Forelimb muscle (tissue), 1 donor: ENCODE data around the gene SPAG9. TPM values are rescaled to one million over a fixed set of nuclear protein-coding genes. Genes with fewer than 3 reads are reported as not detected.

Experiments used
- DNase-seq: peaks from one replicate; pipeline ENCODE4 v3.0.0-alpha.2; 2013; ENCODE audit warnings: low read depth
- polyA plus RNA-seq: library from polyadenylated mRNA; unstranded; fragments of 120-200 nt; gene quantifications from one replicate; pipeline ENCODE4 v1.2.1, GENCODE V29; 2013; ENCODE audit not compliant: insufficient read length

Gene SPAG9
- polyA plus RNA-seq, result 71.8 TPM

- DNase-seq, result peak; percentile 75
Observed at GRCh38 chr17:51120739-51121619, at the start of gene SPAG9. Gene SPAG9, minus strand, starts transcription at chr17:51120868. Its CDS starts 212 bp downstream, at chr17:51120656.

GRCh38 chr17:51169340-51169739 is 48.7 kb upstream of the SPAG9 start:
- no peak for DNase-seq

GRCh38 chr17:51166987-51167931 is 46.6 kb upstream of the SPAG9 start:
- DNase-seq, result no peak

GRCh38 chr17:51166198-51166986 is 45.7 kb upstream of the SPAG9 start, which contains the start of gene NME2:
Gene NME2, plus strand, starts transcription at chr17:51166411. Its CDS starts 420 bp downstream, at chr17:51166831.
- peak; percentile 49 for DNase-seq

- DNase-seq, result no peak
Observed at GRCh38 chr17:51165680-51166197, 45.1 kb upstream of the SPAG9 start.

- no peak for DNase-seq
Observed at GRCh38 chr17:51164911-51165679, 44.4 kb upstream of the SPAG9 start.

GRCh38 chr17:51161541-51161940 is 40.9 kb upstream of the SPAG9 start:
- DNase-seq, result no peak

GRCh38 chr17:51159604-51160003 is 38.9 kb upstream of the SPAG9 start:
- no peak for DNase-seq

GRCh38 chr17:51155416-51155815 is 34.7 kb upstream of the SPAG9 start:
- DNase-seq, result no peak

GRCh38 chr17:51154176-51154575 is 33.5 kb upstream of the SPAG9 start:
- no peak for DNase-seq

GRCh38 chr17:51153210-51154072 is 32.8 kb upstream of the SPAG9 start, which contains the start of gene NME1:
Gene NME1, plus strand, starts transcription at chr17:51153559. Its CDS starts 2,096 bp downstream, at chr17:51155655.
- DNase-seq, result peak; percentile 98

- peak; percentile 25 for DNase-seq
Observed at GRCh38 chr17:51152766-51153209, 32.1 kb upstream of the SPAG9 start.

GRCh38 chr17:51150932-51151331 is 30.3 kb upstream of the SPAG9 start:
- DNase-seq, result no peak

GRCh38 chr17:51149163-51149562 is 28.5 kb upstream of the SPAG9 start:
- no peak for DNase-seq

- DNase-seq, result no peak
Observed at GRCh38 chr17:51147650-51148049, 27.0 kb upstream of the SPAG9 start.

- no peak for DNase-seq
Observed at GRCh38 chr17:51144266-51145022, 23.8 kb upstream of the SPAG9 start.

- no peak for DNase-seq
Observed at GRCh38 chr17:51142597-51142996, 21.9 kb upstream of the SPAG9 start.

- no peak for DNase-seq
Observed at GRCh38 chr17:51135956-51136355, 15.3 kb upstream of the SPAG9 start.
